Smooth muscle cell (in vitro differentiated cells): ENCODE results near the gene PSMD9. TPM values are rescaled to one million over a fixed set of nuclear protein-coding genes. Genes with fewer than 3 reads are reported as not detected.

Experiments used
- DNase-seq: peaks from one replicate; lab custom pipeline; 2025; ENCODE audit not compliant: unreplicated experiment; lab: John Stamatoyannopoulos, UW
- H2AFZ ChIP-seq: fragments of 200-600 bp; sonication (generic); 2 replicates; pipeline ENCODE4 v1.6.0; 2016; ENCODE audit warnings: antibody characterized with exemption, low read depth, mild to moderate bottlenecking
- H3F3A ChIP-seq: fragments of 200-600 bp; sonication (generic); 2 replicates; pipeline ENCODE4 v1.6.0; 2017; ENCODE audit warnings: antibody characterized with exemption, low read depth
- H3K27ac ChIP-seq: fragments of 200-600 bp; sonication (generic); 2 replicates; pipeline ENCODE4 v1.5.1; 2016; ENCODE audit warnings: low read depth, mild to moderate bottlenecking
- H3K27me3 ChIP-seq: fragments of 200-600 bp; sonication (generic); 2 replicates; pipeline ENCODE4 v1.6.1; 2016; ENCODE audit warnings: low read depth, mild to moderate bottlenecking
- H3K36me3 ChIP-seq: fragments of 200-600 bp; sonication (generic); 2 replicates; pipeline ENCODE4 v1.5.1; 2016; ENCODE audit warnings: low read depth
- H3K4me1 ChIP-seq: fragments of 200-600 bp; sonication (generic); 2 replicates; pipeline ENCODE4 v1.5.1; 2016; ENCODE audit warnings: low read depth
- H3K4me2 ChIP-seq: fragments of 200-600 bp; sonication (generic); 2 replicates; pipeline ENCODE4 v1.6.0; 2016; ENCODE audit warnings: mild to moderate bottlenecking
- H3K4me3 ChIP-seq: fragments of 200-600 bp; sonication (generic); 2 replicates; pipeline ENCODE4 v1.5.1; 2016; ENCODE audit warnings: mild to moderate bottlenecking
- H3K79me2 ChIP-seq: fragments of 200-600 bp; sonication (generic); 2 replicates; pipeline ENCODE4 v1.6.0; 2016; ENCODE audit warnings: low read depth, mild to moderate bottlenecking
- H3K9ac ChIP-seq: fragments of 200-600 bp; sonication (generic); 2 replicates; pipeline ENCODE4 v1.6.0; 2016; ENCODE audit warnings: low read depth
- H3K9me3 ChIP-seq: fragments of 200-600 bp; sonication (generic); replicated peaks from 2 replicates; pipeline ENCODE4 v1.5.1; 2016; ENCODE audit warnings: low read depth
- H4K20me1 ChIP-seq: fragments of 200-600 bp; sonication (generic); 2 replicates; pipeline ENCODE4 v1.6.0; 2016; ENCODE audit warnings: low read depth
- WGBS: methylation state at CpG from one replicate; pipeline ENCODE4 v1.1.7; 2016; ENCODE audit warnings: low lambda C conversion rate; 5-methylcytosine and 5-hydroxymethylcytosine counted together
- polyA plus RNA-seq: library from polyadenylated mRNA; unstranded; fragments of >200 nt; fragmentation: Nextera tagmentation; extraction: Ambion mirVana; gene quantifications from 2 replicates; pipeline ENCODE4 v1.2.1, GENCODE V29; 2016
- total RNA-seq: library from RNA; depleted of rRNA; stranded (reverse); fragments of >200 nt; gene quantifications from 2 replicates; pipeline ENCODE4 v1.2.3, GENCODE V29; 2014
- TF ChIP-seq, protein P1 (sequence below): fragments of 200-600 bp; sonication (generic); IDR thresholded peaks from 2 replicates; pipeline ENCODE4 v1.5.1; 2017; ENCODE audit warnings: borderline replicate concordance, mild to moderate bottlenecking, antibody characterized with exemption; ENCODE audit not compliant: insufficient read depth, poor library complexity, severe bottlenecking

The PSMD9 gene
- total and polyA plus RNA-seq, 2 experiments from 2014 or later, result 33.9 to 87.7 TPM

DNA sequence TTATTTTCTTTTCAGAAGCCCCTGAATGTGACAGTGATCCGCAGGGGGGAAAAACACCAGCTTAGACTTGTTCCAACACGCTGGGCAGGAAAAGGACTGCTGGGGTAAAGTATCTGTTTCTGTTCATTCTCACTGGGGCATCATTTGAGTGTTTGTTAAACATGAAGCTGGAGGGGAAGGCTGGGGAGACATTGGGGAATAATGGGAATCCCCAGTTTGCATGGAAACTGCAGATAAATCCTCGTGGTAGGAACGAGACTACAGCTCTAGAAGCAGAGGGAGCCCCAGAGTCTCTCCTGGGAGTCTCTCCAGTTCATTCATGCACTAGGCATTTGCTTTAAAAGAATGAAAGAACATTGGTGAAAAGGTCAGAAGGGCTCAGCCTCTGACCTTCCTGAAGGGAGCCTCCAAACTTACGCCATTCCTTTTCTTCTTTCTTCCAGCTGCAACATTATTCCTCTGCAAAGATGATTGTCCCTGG lies 27.3 kb downstream of the PSMD9 start:
- Histone ChIP-seq H3K79me2 (no peaks in the 10 kb centered on the region), H2AFZ (no peak overlapping the region), H3K9ac (no peak overlapping the region), H4K20me1 (peaks cover 15% of the 10 kb centered on the region), H3K27me3 (no peaks in the 10 kb centered on the region), H3K4me2 (no peak overlapping the region), H3K4me3 (no peak overlapping the region), H3K27ac (no peak overlapping the region), H3K36me3 (no peaks in the 10 kb centered on the region), H3K4me1 (peaks cover 11% of the 10 kb centered on the region), H3F3A (no peaks in the 10 kb centered on the region), H3K9me3 (no peaks in the 10 kb centered on the region)
- TF ChIP-seq, protein P1, sequence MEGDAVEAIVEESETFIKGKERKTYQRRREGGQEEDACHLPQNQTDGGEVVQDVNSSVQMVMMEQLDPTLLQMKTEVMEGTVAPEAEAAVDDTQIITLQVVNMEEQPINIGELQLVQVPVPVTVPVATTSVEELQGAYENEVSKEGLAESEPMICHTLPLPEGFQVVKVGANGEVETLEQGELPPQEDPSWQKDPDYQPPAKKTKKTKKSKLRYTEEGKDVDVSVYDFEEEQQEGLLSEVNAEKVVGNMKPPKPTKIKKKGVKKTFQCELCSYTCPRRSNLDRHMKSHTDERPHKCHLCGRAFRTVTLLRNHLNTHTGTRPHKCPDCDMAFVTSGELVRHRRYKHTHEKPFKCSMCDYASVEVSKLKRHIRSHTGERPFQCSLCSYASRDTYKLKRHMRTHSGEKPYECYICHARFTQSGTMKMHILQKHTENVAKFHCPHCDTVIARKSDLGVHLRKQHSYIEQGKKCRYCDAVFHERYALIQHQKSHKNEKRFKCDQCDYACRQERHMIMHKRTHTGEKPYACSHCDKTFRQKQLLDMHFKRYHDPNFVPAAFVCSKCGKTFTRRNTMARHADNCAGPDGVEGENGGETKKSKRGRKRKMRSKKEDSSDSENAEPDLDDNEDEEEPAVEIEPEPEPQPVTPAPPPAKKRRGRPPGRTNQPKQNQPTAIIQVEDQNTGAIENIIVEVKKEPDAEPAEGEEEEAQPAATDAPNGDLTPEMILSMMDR, result no peak
- WGBS, result 76% methylated on average over 5 of the region's 5 CpGs
- no peak for DNase-seq

DNA sequence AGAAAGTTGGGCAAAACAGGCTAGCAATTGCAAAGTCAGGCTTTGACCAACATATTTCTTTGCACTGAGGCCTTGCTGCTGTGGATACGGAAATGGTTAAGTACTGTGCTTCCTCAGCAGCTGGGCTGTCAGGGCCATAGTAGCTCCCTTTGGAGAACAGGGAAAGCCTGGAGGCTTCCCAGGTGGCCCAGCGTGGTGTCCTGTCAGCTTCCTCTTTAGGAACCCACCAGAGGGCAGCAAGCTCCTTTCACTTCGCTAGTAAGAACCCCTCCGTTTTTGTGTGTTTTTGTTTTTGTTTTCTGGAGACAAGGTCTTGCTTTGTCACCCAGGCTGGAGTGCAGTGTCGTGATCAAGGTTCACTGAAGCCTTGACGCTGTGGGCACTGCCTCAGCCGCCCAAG lies 28.1 kb downstream of the PSMD9 start:
- H3K79me2 ChIP-seq, result no peaks in the 10 kb centered on the region
- H3K9me3 ChIP-seq, result no peaks in the 10 kb centered on the region
- WGBS, result 64% methylated on average over 7 of the region's 7 CpGs
- peaks cover 7% of the 10 kb centered on the region for H4K20me1 ChIP-seq
- no peak overlapping the region for H3K4me2 ChIP-seq
- H3K36me3 ChIP-seq, result no peaks in the 10 kb centered on the region
- H3K9ac ChIP-seq, result no peak overlapping the region
- DNase-seq, result no peak
- no peak overlapping the region for H2AFZ ChIP-seq
- TF ChIP-seq, protein P1, result peak; percentile 29
- H3K4me3 ChIP-seq, result no peak overlapping the region
- no peak overlapping the region for H3K27ac ChIP-seq
- no peaks in the 10 kb centered on the region for H3F3A ChIP-seq
- no peaks in the 10 kb centered on the region for H3K27me3 ChIP-seq
- H3K4me1 ChIP-seq, result peaks cover 11% of the 10 kb centered on the region

DNA sequence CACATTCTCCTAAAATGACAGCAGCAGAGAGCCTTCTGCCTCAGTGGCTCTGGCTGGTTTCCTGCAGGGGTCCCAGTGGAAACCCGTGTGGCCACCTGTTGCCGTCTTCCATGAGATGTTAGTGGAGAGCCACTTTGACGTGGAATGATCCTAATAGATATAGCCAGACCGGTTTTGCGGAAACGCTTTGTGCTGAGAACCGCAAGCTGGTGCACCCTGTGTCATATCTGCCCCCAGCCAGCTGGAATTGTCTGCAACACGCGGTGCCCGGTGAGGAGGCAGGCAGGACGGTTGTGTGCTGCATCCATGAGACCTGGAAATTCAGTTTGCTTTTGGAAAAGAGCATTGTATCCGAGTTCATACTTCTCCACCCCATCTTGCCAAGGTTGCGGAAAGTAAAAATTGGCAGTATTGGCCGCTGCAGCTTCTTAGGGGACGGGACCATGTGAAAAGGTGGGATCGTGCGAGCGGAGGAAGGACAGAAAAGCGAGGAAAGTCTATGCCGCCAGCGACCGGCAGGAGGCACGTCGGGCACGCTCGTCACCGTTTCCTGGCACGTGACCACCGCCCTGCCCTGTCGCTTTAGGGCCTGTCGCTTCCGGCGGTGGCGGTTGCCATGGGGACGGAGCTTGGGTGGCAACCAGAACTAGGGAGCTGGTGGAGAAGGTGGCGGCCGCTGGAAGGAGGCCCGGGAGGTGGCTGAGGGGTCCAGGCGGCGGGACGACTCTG lies 29.5 kb downstream of the PSMD9 start, which contains the start of gene CFAP251:
TSS of gene CFAP251 (plus strand) at position 643 of the 729 bp plus-strand sequence. CDS start 2,714 bp downstream, outside the sequence.
- Histone ChIP-seq H4K20me1 (no peaks in the 10 kb centered on the region), H3K4me2 (peak within 1 kb of the TSS; percentile 83), H3K79me2 (no peaks in the 10 kb centered on the region), H3K9me3 (no peaks in the 10 kb centered on the region), H3K9ac (peak within 1 kb of the TSS; percentile 62), H3K27me3 (no peaks in the 10 kb centered on the region), H3K27ac (no peak within 1 kb of the TSS), H3F3A (no peaks in the 10 kb centered on the region), H3K4me1 (peaks cover 11% of the 10 kb centered on the region), H2AFZ (no peak within 1 kb of the TSS), H3K36me3 (no peaks in the 10 kb centered on the region), H3K4me3 (peak within 1 kb of the TSS; percentile 49)
- DNase-seq, result peak; percentile 42
- 48% methylated on average over 41 of the region's 41 CpGs for WGBS
- TF ChIP-seq, protein P1, result peak; percentile 46

DNA sequence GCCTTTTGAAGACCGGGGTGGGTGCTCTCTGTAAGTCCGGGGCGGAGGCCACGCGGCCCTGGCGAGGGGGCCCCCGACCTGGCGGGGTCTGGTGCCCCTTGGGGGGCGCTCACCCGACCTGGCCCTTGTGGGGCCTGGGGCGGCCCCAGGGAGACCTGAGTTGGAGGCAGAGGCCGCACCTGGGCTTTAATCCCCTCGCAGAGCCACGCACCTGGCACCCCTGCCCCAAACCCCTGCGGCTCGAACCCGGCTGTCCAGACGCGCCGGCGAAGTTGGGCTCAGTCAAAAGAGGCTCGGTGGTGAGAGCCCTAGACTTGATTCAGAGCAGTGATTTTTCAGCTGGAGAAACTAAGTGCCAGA lies 30.1 kb downstream of the PSMD9 start:
- H3F3A ChIP-seq, result no peaks in the 10 kb centered on the region
- WGBS, result 56% methylated on average over 14 of the region's 22 CpGs
- no peaks in the 10 kb centered on the region for H3K79me2 ChIP-seq
- peak overlapping the region; percentile 49 for H3K4me3 ChIP-seq
- no peaks in the 10 kb centered on the region for H3K9me3 ChIP-seq
- H2AFZ ChIP-seq, result no peak overlapping the region
- H3K27ac ChIP-seq, result no peak overlapping the region
- H3K9ac ChIP-seq, result peak overlapping the region; percentile 62
- no peak for DNase-seq
- no peaks in the 10 kb centered on the region for H4K20me1 ChIP-seq
- no peaks in the 10 kb centered on the region for H3K27me3 ChIP-seq
- no peaks in the 10 kb centered on the region for H3K36me3 ChIP-seq
- H3K4me2 ChIP-seq, result peak overlapping the region; percentile 83
- peaks cover 11% of the 10 kb centered on the region for H3K4me1 ChIP-seq
- TF ChIP-seq, protein P1, result no peak
